Osteoblast (primary cell): ENCODE results near the gene CNOT6L. TPM values are rescaled to one million over a fixed set of nuclear protein-coding genes. Genes with fewer than 3 reads are reported as not detected.

Experiments
- DNase-seq: peaks from one replicate; pipeline ENCODE4 v3.0.0; 2011; ENCODE audit warnings: low spot score, mixed read lengths; ENCODE audit not compliant: insufficient read length; ENCODE audit errors: missing footprints
- H2AFZ ChIP-seq: 2 replicates; pipeline ENCODE4 v1.6.0; 2011; ENCODE audit warnings: mild to moderate bottlenecking, low read length
- H3K27ac ChIP-seq: 2 replicates; pipeline ENCODE4 v1.5.1; 2011; ENCODE audit warnings: mild to moderate bottlenecking, low read depth, low read length, moderate library complexity
- H3K27me3 ChIP-seq: 2 replicates; pipeline ENCODE4 v1.6.0; 2012; ENCODE audit warnings: mild to moderate bottlenecking, control low read depth, inconsistent platforms, low read length, moderate library complexity; ENCODE audit not compliant: insufficient read depth
- H3K36me3 ChIP-seq: 2 replicates; pipeline ENCODE4 v1.5.1; 2011; ENCODE audit warnings: mild to moderate bottlenecking, low read length, control low read depth, moderate library complexity; ENCODE audit not compliant: insufficient read depth
- H3K4me1 ChIP-seq: 2 replicates; pipeline ENCODE4 v1.5.1; 2011; ENCODE audit warnings: mild to moderate bottlenecking, low read length, control low read depth, moderate library complexity; ENCODE audit not compliant: insufficient read depth
- H3K4me2 ChIP-seq: 2 replicates; pipeline ENCODE4 v1.6.0; 2011; ENCODE audit warnings: mild to moderate bottlenecking, low read length; ENCODE audit not compliant: insufficient read depth
- H3K4me3 ChIP-seq: fragments of 200-600 bp; sonication (generic); 3 replicates; pipeline ENCODE4 v1.5.1; 2012; ENCODE audit warnings: mild to moderate bottlenecking, low read length, inconsistent platforms; ENCODE audit not compliant: insufficient read depth
- H3K79me2 ChIP-seq: 2 replicates; pipeline ENCODE4 v1.6.0; 2012; ENCODE audit warnings: mild to moderate bottlenecking, low read length, control low read depth, inconsistent platforms; ENCODE audit not compliant: insufficient read depth
- H3K9me3 ChIP-seq: 2 replicates; pipeline ENCODE4 v1.5.1; 2011; ENCODE audit warnings: low read depth, low read length, control low read depth
- H4K20me1 ChIP-seq: 2 replicates; pipeline ENCODE4 v1.6.0; 2012; ENCODE audit warnings: mild to moderate bottlenecking, low read length, control low read depth; ENCODE audit not compliant: insufficient read depth
- CTCF ChIP-seq: IDR thresholded peaks from 2 replicates; pipeline ENCODE4 v1.5.1; 2011; ENCODE audit warnings: mild to moderate bottlenecking, low read depth, low read length, moderate library complexity; ENCODE audit errors: extremely low read depth
- total RNA-seq: library from RNA; depleted of rRNA; stranded (reverse); fragments of >200 nt; gene quantifications from 2 replicates; pipeline ENCODE4 v1.2.3, GENCODE V29; 2012

Gene CNOT6L
- total RNA-seq, 1 donor: 15.2 TPM

GRCh38 chr4:77795326-77795725 lies 23.8 kb downstream of the CNOT6L start:
- H3K4me3 ChIP-seq: no peak overlapping the region
- H3K4me1 ChIP-seq: no peaks in the 10 kb centered on the region
- no peak for DNase-seq
- no peak overlapping the region for H3K27ac ChIP-seq
- H3K9me3 ChIP-seq: no peaks in the 10 kb centered on the region
- no peaks in the 10 kb centered on the region for H3K36me3 ChIP-seq
- peaks cover 61% of the 10 kb centered on the region for H3K79me2 ChIP-seq
- H4K20me1 ChIP-seq: peaks cover 21% of the 10 kb centered on the region
- no peak for TF ChIP-seq CTCF
- no peak overlapping the region for H2AFZ ChIP-seq
- H3K27me3 ChIP-seq: no peaks in the 10 kb centered on the region
- H3K4me2 ChIP-seq: no peak overlapping the region

- Histone ChIP-seq H4K20me1 (peaks cover 33% of the 10 kb centered on the region), H3K4me1 (no peaks in the 10 kb centered on the region), H3K9me3 (no peaks in the 10 kb centered on the region), H3K36me3 (no peaks in the 10 kb centered on the region), H3K4me3 (no peak overlapping the region), H3K79me2 (peaks cover 54% of the 10 kb centered on the region), H2AFZ (no peak overlapping the region), H3K27ac (no peak overlapping the region), H3K27me3 (no peaks in the 10 kb centered on the region), H3K4me2 (no peak overlapping the region)
- no peak for DNase-seq
- TF ChIP-seq CTCF: no peak
Observed at GRCh38 chr4:77790146-77790545, 29.0 kb downstream of the CNOT6L start.

- H4K20me1 ChIP-seq: peaks cover 33% of the 10 kb centered on the region
- no peak overlapping the region for H3K27ac ChIP-seq
- H3K27me3 ChIP-seq: no peaks in the 10 kb centered on the region
- H3K79me2 ChIP-seq: peaks cover 57% of the 10 kb centered on the region
- no peak for DNase-seq
- H3K4me2 ChIP-seq: no peak overlapping the region
- no peaks in the 10 kb centered on the region for H3K4me1 ChIP-seq
- no peaks in the 10 kb centered on the region for H3K9me3 ChIP-seq
- H3K36me3 ChIP-seq: no peaks in the 10 kb centered on the region
- no peak for TF ChIP-seq CTCF
- H2AFZ ChIP-seq: no peak overlapping the region
- H3K4me3 ChIP-seq: no peak overlapping the region
Observed at GRCh38 chr4:77788990-77789389, 30.2 kb downstream of the CNOT6L start.

- H3K4me2 ChIP-seq: no peak overlapping the region
- H3K27ac ChIP-seq: no peak overlapping the region
- H4K20me1 ChIP-seq: peaks cover 26% of the 10 kb centered on the region
- no peaks in the 10 kb centered on the region for H3K9me3 ChIP-seq
- H3K27me3 ChIP-seq: no peaks in the 10 kb centered on the region
- H3K4me3 ChIP-seq: no peak overlapping the region
- H3K79me2 ChIP-seq: peaks cover 54% of the 10 kb centered on the region
- TF ChIP-seq CTCF: no peak
- no peak for DNase-seq
- H2AFZ ChIP-seq: no peak overlapping the region
- H3K4me1 ChIP-seq: no peaks in the 10 kb centered on the region
- H3K36me3 ChIP-seq: no peaks in the 10 kb centered on the region
Observed at GRCh38 chr4:77787969-77788368, 31.2 kb downstream of the CNOT6L start.
